ENCODE data around the gene CST7.

The CST7 gene

GRCh38 chr20:24950836-24951525 lies 1.9 kb downstream of the CST7 start:
- Histone ChIP-seq H3K27me3 (replicated peaks) (no peaks in the 10 kb centered on the region), H3K27ac (no peak overlapping the region), H3K36me3 (replicated peaks) (no peaks in the 10 kb centered on the region), H3K4me3 (ENCODE audit: low read depth, low read length) (no peak overlapping the region)
- no peak for DNase-seq
- in situ Hi-C loops (cut with HindIII; ENCODE audit: low pct_ligation_motif_present, low sequenced_read_pairs), result no loop called here
- no peak for TF ChIP-seq CTCF (IDR thresholded peaks at IDR 0.05; ENCODE audit: low read depth, low read length, missing control alignments)

GRCh38 chr20:24951536-24952083 lies 2.5 kb downstream of the CST7 start:
- no peak overlapping the region for H3K27ac ChIP-seq
- TF ChIP-seq CTCF (IDR thresholded peaks at IDR 0.05; ENCODE audit: low read depth, low read length, missing control alignments), result no peak
- H3K36me3 ChIP-seq (replicated peaks), result no peaks in the 10 kb centered on the region
- no peaks in the 10 kb centered on the region for H3K27me3 ChIP-seq (replicated peaks)
- H3K4me3 ChIP-seq (ENCODE audit: low read depth, low read length), result no peak overlapping the region
- no peak for DNase-seq
- in situ Hi-C loops (cut with HindIII; ENCODE audit: low pct_ligation_motif_present, low sequenced_read_pairs), result no loop called here

- Histone ChIP-seq H3K36me3 (replicated peaks) (no peaks in the 10 kb centered on the region), H3K27me3 (replicated peaks) (no peaks in the 10 kb centered on the region), H3K27ac (no peak overlapping the region), H3K4me3 (ENCODE audit: low read depth, low read length) (no peak overlapping the region)
- TF ChIP-seq CTCF (IDR thresholded peaks at IDR 0.05; ENCODE audit: low read depth, low read length, missing control alignments), result no peak
- in situ Hi-C loops (cut with HindIII; ENCODE audit: low pct_ligation_motif_present, low sequenced_read_pairs), result no loop called here
- DNase-seq, result no peak
Observed at GRCh38 chr20:24952376-24953208, 3.5 kb downstream of the CST7 start.

GRCh38 chr20:24953209-24953575 lies 4.1 kb downstream of the CST7 start:
- no peak for DNase-seq
- no peak for TF ChIP-seq CTCF (IDR thresholded peaks at IDR 0.05; ENCODE audit: low read depth, low read length, missing control alignments)
- Histone ChIP-seq H3K27ac (no peak overlapping the region), H3K36me3 (replicated peaks) (no peaks in the 10 kb centered on the region), H3K4me3 (ENCODE audit: low read depth, low read length) (no peak overlapping the region), H3K27me3 (replicated peaks) (no peaks in the 10 kb centered on the region)
- in situ Hi-C loops (cut with HindIII; ENCODE audit: low pct_ligation_motif_present, low sequenced_read_pairs), result no loop called here

- Histone ChIP-seq H3K4me3 (ENCODE audit: low read depth, low read length) (no peak overlapping the region), H3K36me3 (replicated peaks) (no peaks in the 10 kb centered on the region), H3K27ac (no peak overlapping the region), H3K27me3 (replicated peaks) (no peaks in the 10 kb centered on the region)
- DNase-seq, result no peak
- TF ChIP-seq CTCF (IDR thresholded peaks at IDR 0.05; ENCODE audit: low read depth, low read length, missing control alignments), result no peak
- in situ Hi-C loops (cut with HindIII; ENCODE audit: low pct_ligation_motif_present, low sequenced_read_pairs), result no loop called here
Observed at GRCh38 chr20:24953621-24954133, 4.6 kb downstream of the CST7 start.

Measured in brain microvascular endothelial cell (primary cell).